Melanocyte of skin (primary cell): ENCODE data around the gene NPHS2. TPM values are rescaled to one million over a fixed set of nuclear protein-coding genes. Genes with fewer than 3 reads are reported as not detected.

Source experiments
- small RNA-seq, 2 donors: library from RNA; depleted of rRNA; stranded (forward); fragments of <200 nt; gene quantifications; one replicate each; pipeline ENCODE3, GENCODE V24; 2012
- total RNA-seq, 2 donors: library from RNA; depleted of rRNA; stranded (reverse); fragments of >200 nt; gene quantifications; 2 replicates each; pipeline ENCODE4 v1.2.3, GENCODE V29; 2012

The NPHS2 gene
- total RNA-seq = under 1 TPM in 1 of 2 donors, not detected in 1; under 0.01 TPM

DNA sequence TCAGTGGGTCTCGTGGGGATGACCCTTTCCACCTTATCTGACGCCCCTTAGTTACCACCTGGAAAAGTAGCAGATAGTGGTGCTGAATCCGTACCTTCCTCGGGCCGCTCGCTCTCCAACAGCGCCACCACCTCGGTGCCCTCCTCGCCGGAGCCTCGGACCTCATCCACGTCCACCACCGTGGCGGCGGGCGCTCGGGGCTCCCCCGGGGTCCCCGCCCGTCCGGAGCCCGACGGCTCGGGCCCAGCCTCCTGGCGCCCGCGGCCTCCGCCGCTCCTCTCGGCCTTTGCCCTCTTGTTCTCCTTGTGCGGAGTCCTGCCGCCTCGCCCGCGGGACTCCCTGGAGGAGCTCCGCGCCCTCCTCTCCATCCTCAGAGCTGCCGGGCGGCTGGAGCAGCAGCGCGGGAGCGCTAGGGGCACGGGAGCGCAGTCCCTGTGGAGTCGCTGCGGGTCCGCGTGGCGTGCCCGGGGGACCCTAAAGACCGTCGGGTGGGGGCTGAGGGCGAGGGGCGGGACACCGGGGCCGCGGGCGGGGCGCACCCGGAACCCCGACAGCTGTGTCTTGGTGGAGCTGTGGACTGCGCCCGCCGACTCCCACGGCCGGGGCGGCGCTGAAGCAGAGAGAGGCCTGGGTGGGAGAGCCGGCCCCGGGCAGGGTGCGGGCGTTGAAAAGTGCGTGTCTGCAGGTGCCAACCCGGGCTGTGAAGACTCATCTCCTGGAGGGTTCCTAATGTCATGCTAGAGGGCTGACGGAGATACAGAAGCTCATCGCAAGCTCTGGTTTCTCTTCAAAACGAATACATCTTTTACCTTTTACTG lies at the start of gene NPHS2:
Gene NPHS2 (minus strand): TSS at position 452 of the 818 bp plus-strand sequence. CDS start 84 bp downstream, at position 368.

DNA sequence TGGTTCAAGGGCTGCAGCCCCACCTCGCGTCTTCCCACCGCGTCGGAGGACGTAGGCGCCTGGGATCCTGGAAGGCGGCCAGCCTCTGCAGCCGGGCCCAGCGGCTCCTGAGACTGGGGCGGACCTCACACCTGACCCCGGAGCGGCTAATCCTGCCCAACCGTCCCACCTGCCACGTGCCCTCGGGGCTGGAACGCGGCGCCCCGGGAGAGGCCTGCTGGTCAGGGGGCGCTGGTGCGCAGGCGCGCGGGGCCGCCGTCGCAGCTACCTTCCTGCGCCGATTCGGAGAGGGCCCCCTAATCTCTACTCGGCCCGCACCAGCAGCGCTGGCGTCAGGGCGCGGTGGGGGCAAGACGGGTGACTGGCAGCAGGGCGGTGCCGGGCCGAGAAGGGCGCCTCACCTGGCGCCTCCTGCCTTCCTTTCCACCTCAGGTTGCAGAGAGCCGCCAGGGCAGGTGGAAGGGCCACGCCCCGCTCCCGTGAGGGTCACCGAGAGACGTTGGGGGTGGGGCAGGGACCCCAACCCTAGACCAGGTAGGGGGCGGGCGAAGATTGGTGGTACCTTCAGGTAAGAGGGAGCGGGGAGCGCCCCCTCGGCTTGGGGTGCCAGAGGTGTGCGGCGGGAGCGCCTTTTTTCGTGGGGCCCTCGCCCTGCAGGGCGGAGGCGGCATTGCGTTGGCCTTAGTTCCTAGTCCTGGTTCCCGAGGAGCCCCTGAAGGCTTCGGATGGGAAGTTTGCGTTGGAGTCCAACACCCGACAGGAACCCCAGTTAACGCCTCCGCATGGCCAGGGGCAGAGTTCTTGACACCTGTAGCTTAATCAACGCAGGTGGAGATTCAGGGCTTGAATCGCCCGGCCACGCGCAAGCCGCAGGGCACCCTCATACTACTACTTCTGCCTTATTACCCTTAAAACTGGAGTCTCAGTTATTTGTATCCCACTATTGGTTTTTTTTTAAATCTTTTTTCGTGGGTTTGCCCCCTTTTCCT lies 16.1 kb upstream of the NPHS2 start, which contains the start of gene TDRD5:
Gene TDRD5 (plus strand): TSS at position 241 of the 989 bp plus-strand sequence. CDS start 784 bp downstream, outside the sequence.

Small RNA genes within 50 kb of the gene (small RNA-seq; reads per million reads assigned to genes)
- gene RNU5F-2P = 0 reads per million in 2 donors

Other genes with a start within 250 kb of the NPHS2 start
- gene AXDND1, start 210.0 kb downstream of the NPHS2 start, total RNA-seq = 1 to 10 TPM in 1 of 2 donors, under 1 TPM in 1; 0.67 to 1.0 TPM
- gene TDRD5, start 15.9 kb upstream of the NPHS2 start, total RNA-seq = not detected
- gene FAM163A, start 167.3 kb upstream of the NPHS2 start, total RNA-seq = under 1 TPM; under 0.01 to 1.00 TPM